K562 (cell line): Measurements from ENCODE around the gene IRF4. TPM values are rescaled to one million over a fixed set of nuclear protein-coding genes. Genes with fewer than 3 reads are reported as not detected.

Experiments
- ATAC-seq: fragments of 200-7000 bp; cut with Tn5 transposase; 3 replicates; pipeline ENCODE4 v1.9.1; 2020; ENCODE audit warnings: moderate library complexity
- BruUV-seq: library from RNA; stranded (reverse); fragments of 400-500 nt; replicated peaks from 2 replicates; lab custom pipeline; 2021; lab: Mats Ljungman, UMichigan
- CTCF ChIA-PET: fragments of 300-600 bp; formaldehyde crosslinking; extraction: SDS; loops from one replicate; lab custom pipeline; 2021; ENCODE audit warnings: low intra/inter-chr PET ratio; lab: Yijun Ruan, JAX
- POLR2A ChIA-PET: fragments of 300-600, 350-650 bp; sonication (Branson Sonifier 250); formaldehyde crosslinking; extraction: SDS; loops from one replicate; lab custom pipeline; 2021; ENCODE audit warnings: antibody characterized with exemption, inconsistent platforms; lab: Yijun Ruan, JAX
- DNase-seq, 4 experiments: peaks; one replicate each; pipeline versions ENCODE4 v3.0.0 to v3.0.0-alpha.2; 2011 to 2018; ENCODE audit warnings: low spot score in 3 of 4, mixed read lengths in 3 of 4; ENCODE audit errors: extremely low read depth in 1 of 4
- FAIRE-seq: peaks from 2 replicates; lab custom pipeline; 2011; peaks lifted over from hg19 to GRCh38; lab: Jason Lieb, UNC
- H2AFZ ChIP-seq: 2 replicates; pipeline ENCODE4 v1.6.0; 2011; ENCODE audit warnings: low read depth, low read length, control low read depth, inconsistent platforms
- H3K27ac ChIP-seq: fragments of 200-600 bp; 3 replicates; pipeline ENCODE4 v1.8.0; 2011; ENCODE audit warnings: low read depth, mild to moderate bottlenecking, control low read depth, inconsistent platforms, low read length, moderate library complexity, mixed read lengths; ENCODE audit errors: extremely low read depth
- H3K27me3 ChIP-seq, 2 experiments: fragments of 300-600 bp in 1 of 2; 2 replicates in 1 of 2; 3 replicates in 1 of 2; pipeline versions ENCODE4 v1.6.0 to v1.8.0; 2011; ENCODE audit warnings: inconsistent platforms in 2 of 2, low read length in 2 of 2, mild to moderate bottlenecking in 1 of 2, mixed read lengths in 1 of 2, moderate library complexity in 1 of 2; ENCODE audit not compliant: control insufficient read depth in 2 of 2, insufficient read depth in 2 of 2
- H3K36me3 ChIP-seq: fragments of 300-600 bp; 3 replicates; pipeline ENCODE4 v1.8.0; 2011; ENCODE audit warnings: mild to moderate bottlenecking, low read length, inconsistent platforms; ENCODE audit not compliant: control insufficient read depth, insufficient read depth
- H3K4me1 ChIP-seq, 2 experiments: fragments of 200-600 bp in 1 of 2; replicated peaks in 1 of 2; 2 replicates in 1 of 2; 3 replicates in 1 of 2; pipeline versions ENCODE4 v1.5.1 to v1.8.0; 2011; ENCODE audit warnings: inconsistent platforms in 2 of 2, low read length in 2 of 2, mild to moderate bottlenecking in 1 of 2, mixed read lengths in 1 of 2, moderate library complexity in 1 of 2; ENCODE audit not compliant: control insufficient read depth in 2 of 2, insufficient read depth in 2 of 2
- H3K4me2 ChIP-seq: 2 replicates; pipeline ENCODE4 v1.6.1; 2011; ENCODE audit warnings: low read length, control low read depth, inconsistent platforms, mixed read lengths; ENCODE audit not compliant: insufficient read depth
- H3K4me3 ChIP-seq: fragments of 200-600 bp; sonication (generic), shearing (Covaris generic); 2 replicates; pipeline ENCODE4 v1.5.1; 2016; ENCODE audit warnings: control low read depth, inconsistent platforms
- H3K79me2 ChIP-seq: fragments of 200-600 bp; 3 replicates; pipeline ENCODE4 v1.8.0; 2011; ENCODE audit warnings: low read length, inconsistent platforms; ENCODE audit not compliant: control insufficient read depth, insufficient read depth
- H3K9ac ChIP-seq, 2 experiments: 2 replicates each; pipeline versions ENCODE4 v1.6.0 to v1.6.1; 2011; ENCODE audit warnings: low read depth in 2 of 2, low read length in 2 of 2, control low read depth in 1 of 2, inconsistent platforms in 1 of 2, mild to moderate bottlenecking in 1 of 2, mixed read lengths in 1 of 2; ENCODE audit not compliant: insufficient read depth in 1 of 2
- H3K9me1 ChIP-seq: one replicate; pipeline ENCODE4 v1.6.0; 2011; ENCODE audit warnings: inconsistent platforms, mild to moderate bottlenecking, low read length, moderate library complexity; ENCODE audit not compliant: control insufficient read depth, insufficient read depth
- H3K9me3 ChIP-seq: replicated peaks from 2 replicates; pipeline ENCODE4 v1.5.1; 2011; ENCODE audit warnings: low read depth, low read length, inconsistent platforms; ENCODE audit not compliant: control insufficient read depth, insufficient read depth
- H4K20me1 ChIP-seq: replicated peaks from 2 replicates; pipeline ENCODE4 v1.6.1; 2011; ENCODE audit warnings: low read length, inconsistent platforms, mixed read lengths; ENCODE audit not compliant: control insufficient read depth, insufficient read depth
- RBM17 ChIP-seq: fragments of 200-400 bp; formaldehyde crosslinking; IDR thresholded peaks from 2 replicates; pipeline ENCODE4 v1.6.1; 2017; ENCODE audit warnings: low read depth, mild to moderate bottlenecking, low read length, borderline replicate concordance
- RCOR1 ChIP-seq, 2 experiments: IDR thresholded peaks; 2 replicates each; pipeline ENCODE4 v1.6.1; 2012; ENCODE audit warnings: low read depth in 2 of 2, low read length in 2 of 2, borderline replicate concordance in 1 of 2, improper control_type of control experiment in 1 of 2
- SOX6 ChIP-seq: fragments of 450-650 bp; IDR thresholded peaks from 2 replicates; pipeline ENCODE4 v1.6.1; 2014; ENCODE audit warnings: mild to moderate bottlenecking
- SUPT5H ChIP-seq: fragments of 450-650 bp; IDR thresholded peaks from 2 replicates; pipeline ENCODE4 v1.6.1; 2016
- THRA ChIP-seq: fragments of 450-650 bp; IDR thresholded peaks from 2 replicates; pipeline ENCODE4 v1.6.1; 2017; ENCODE audit warnings: mild to moderate bottlenecking, moderate library complexity
- ZBTB12 ChIP-seq: fragments of 250-450 bp; sonication (Bioruptor Pico); IDR thresholded peaks from 2 replicates; pipeline ENCODE4 v1.4.0; 2020
- ZBTB8A ChIP-seq: fragments of 450-650 bp; IDR thresholded peaks from 2 replicates; pipeline ENCODE4 v1.6.1; 2018; ENCODE audit warnings: mild to moderate bottlenecking, moderate library complexity; ENCODE audit not compliant: partially characterized antibody
- ZNF184 ChIP-seq: sonication (generic); formaldehyde crosslinking; IDR thresholded peaks from 2 replicates; pipeline ENCODE4 v1.5.0; 2020; ENCODE audit warnings: missing genetic modification reagents
- ZNF518B ChIP-seq: fragments of 250-450 bp; sonication (Bioruptor Pico); IDR thresholded peaks from 2 replicates; pipeline ENCODE4 v1.5.0; 2021; ENCODE audit warnings: mild to moderate bottlenecking, moderate library complexity
- WGBS: fragments of 100-300 bp; shearing (Covaris generic); methylation state at CpG from one replicate; pipeline ENCODE4 v1.1.6; 2016; ENCODE audit warnings: low coverage, mixed read lengths; ENCODE audit not compliant: insufficient coverage; ENCODE audit errors: missing lambda C conversion rate; 5-methylcytosine and 5-hydroxymethylcytosine counted together
- in situ Hi-C: fragments of 300-500 bp; cut with MboI; formaldehyde crosslinking; loops from 4 replicates; pipeline ENCODE4 v1.15.0; 2018; ENCODE audit warnings: inconsistent platforms, mixed read lengths
- intact Hi-C: fragments of 100-400 bp; cut with micrococcal nuclease; formaldehyde crosslinking; loops from 2 replicates; pipeline ENCODE4 v1.14.2; 2022
- polyA plus RNA-seq, 8 experiments: library from polyadenylated mRNA; depleted of rRNA in 4 of 8; stranded (reverse) in 5 of 8; unstranded in 3 of 8; fragments of >200 nt; fragmentation: Nextera tagmentation in 2 of 8; fragmentation: Illumina TruSeq in 1 of 8; extraction: Ambion mirVana in 2 of 8; extraction: Trizol in 1 of 8; gene quantifications; 2 replicates each; pipeline versions ENCODE4 v1.2.1 to v1.2.3, GENCODE V29; 2011 to 2014; ENCODE audit warnings: inconsistent platforms in 1 of 8, missing spikeins in 1 of 8
- total RNA-seq, 7 experiments: library from RNA; depleted of rRNA in 6 of 7; stranded (reverse); fragments of >200 nt in 6 of 7; fragmentation: Illumina TruSeq in 2 of 7; extraction: Trizol in 2 of 7; gene quantifications; 2 replicates each; pipeline versions ENCODE4 v1.2.1 to v1.2.3, GENCODE V29; 2011 to 2021; ENCODE audit warnings: low replicate concordance in 1 of 7

The IRF4 gene
- total and polyA plus RNA-seq, 9 of the 15 experiments (the other 6 are each of a cell fraction or from before 2014, with no cell fraction given), result 0.05 to 0.33 (median 0.09) TPM; not detected in 6

- Histone ChIP-seq H3K27me3 (peaks cover 42 to 75% of the 10 kb centered on the region in 2 experiments), H2AFZ (no peak overlapping the region), H4K20me1 (no peaks in the 10 kb centered on the region; the same call in 1 of the 2 replicates), H3K4me3 (no peak overlapping the region), H3K4me2 (no peak overlapping the region), H3K79me2 (no peaks in the 10 kb centered on the region), H3K9me3 (no peaks in the 10 kb centered on the region), H3K27ac (no peak overlapping the region), H3K4me1 (peaks cover 0 to 6% of the 10 kb centered on the region in 2 experiments; a peak in 1 of 5 replicates), H3K9ac (no peak overlapping the region), H3K36me3 (no peaks in the 10 kb centered on the region), H3K9me1 (no peaks in the 10 kb centered on the region)
- FAIRE-seq (no peak), DNase-seq (no peak), ATAC-seq (no peak)
- in situ Hi-C loops, result no loop called here
- 0% methylated on average over 19 of the region's 19 CpGs for WGBS
- intact Hi-C loops, result no loop called here
- ChIA-PET CTCF (no interaction called here), POLR2A (interaction anchor here (0.7 kb wide), 1 partner anchor 38 kb away, joined by 3 read pairs; no protein-coding TSS in a partner anchor)
- no peak for TF ChIP-seq THRA
- TF ChIP-seq SUPT5H, result no peak
- TF ChIP-seq RCOR1 (IDR thresholded peaks at IDR 0.05; ENCODE audit: borderline replicate concordance in 1 of 2, low read depth in 2 of 2, low read length in 2 of 2), result no peak
- no peak for TF ChIP-seq ZBTB12 (CRISPR knock-in tag)
- TF ChIP-seq ZNF518B (CRISPR knock-in tag), result no peak
- TF ChIP-seq RBM17, result no peak
- TF ChIP-seq ZNF184 (CRISPR knock-in tag), result no peak
- TF ChIP-seq ZBTB8A, result no peak
- TF ChIP-seq SOX6, result no peak
- TF ChIP-seq, all 486 proteins: peak for 0
- no TSS peak for BruUV-seq
These were observed 52.1 kb downstream of the IRF4 start for GRCh38 chr6:443621-444159.
